HG03039 (cell line): ENCODE measurements around the gene ECEL1.

Source experiments
- ATAC-seq: cut with Tn5 transposase; IDR thresholded peaks from one replicate; pipeline ENCODE4 v1.9.1; 2021; ENCODE audit warnings: mild to moderate bottlenecking, moderate library complexity; ENCODE audit not compliant: unreplicated experiment

The ECEL1 gene

GRCh38 chr2:232484628-232485347 lies 2.8 kb downstream of the ECEL1 start:
- ATAC-seq: no peak

DNA sequence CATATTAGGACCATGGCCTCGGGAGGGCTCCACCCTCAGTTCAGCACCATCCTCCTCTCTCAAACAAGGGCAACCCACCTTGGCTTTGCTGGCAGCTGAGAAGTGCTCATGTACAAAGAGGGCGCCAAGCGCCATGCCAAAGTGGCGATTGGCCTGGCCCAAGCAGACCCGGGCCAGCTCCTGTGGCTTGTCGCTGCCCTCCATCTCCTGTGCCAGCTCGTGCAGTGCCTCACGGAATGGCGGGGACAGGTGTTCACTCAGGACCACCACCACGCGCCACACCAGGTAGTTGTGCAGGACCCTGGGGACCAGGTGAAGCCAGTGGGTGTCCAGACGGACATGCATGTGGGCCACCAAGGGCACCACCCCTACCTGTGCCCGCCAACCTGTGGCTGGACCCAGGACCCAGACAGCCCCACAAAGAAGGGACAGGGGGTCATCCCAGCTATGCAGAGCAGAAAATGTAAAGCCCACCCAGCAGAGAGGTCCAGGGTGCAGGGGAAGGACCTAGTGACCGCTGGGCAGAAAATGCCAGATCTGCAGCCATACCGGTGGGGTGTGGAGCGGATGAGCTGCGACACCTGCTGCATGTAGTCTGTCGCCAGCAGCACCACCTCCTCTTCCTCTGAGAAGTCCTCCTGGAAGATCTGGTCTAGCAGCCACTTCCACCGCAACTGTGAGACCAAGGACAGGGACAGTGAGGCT lies 3.6 kb downstream of the ECEL1 start:
- no peak for ATAC-seq

DNA sequence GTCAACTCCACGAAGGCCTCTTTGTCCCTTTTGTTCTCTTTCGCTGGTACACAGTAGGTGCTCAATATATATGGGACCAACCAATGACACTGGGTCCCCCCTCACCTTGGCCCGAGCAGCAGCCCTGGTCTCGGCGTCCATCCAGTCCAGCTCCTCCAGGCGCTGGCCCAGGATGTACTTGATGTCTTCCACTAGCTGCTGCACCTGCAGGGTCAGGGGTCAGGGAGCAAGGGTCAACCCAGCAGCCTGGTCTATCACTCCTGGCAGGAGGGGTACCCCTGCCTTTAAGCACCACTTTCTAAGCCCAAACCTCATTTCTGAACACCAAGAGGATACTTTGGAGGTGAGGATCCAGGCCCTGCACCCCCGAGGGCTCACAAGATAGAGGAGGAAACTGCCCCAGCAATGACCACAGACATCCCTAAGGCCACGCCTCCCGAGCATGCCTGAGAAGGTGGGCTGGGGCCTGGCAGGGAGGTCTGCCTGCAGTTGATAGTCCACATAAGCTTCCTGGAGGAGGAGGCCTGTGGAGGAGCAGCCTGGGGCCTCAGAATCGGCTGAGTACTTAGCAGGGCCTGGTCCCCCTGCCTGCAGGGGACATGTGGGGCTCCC lies 4.2 kb downstream of the ECEL1 start:
- no peak for ATAC-seq

DNA sequence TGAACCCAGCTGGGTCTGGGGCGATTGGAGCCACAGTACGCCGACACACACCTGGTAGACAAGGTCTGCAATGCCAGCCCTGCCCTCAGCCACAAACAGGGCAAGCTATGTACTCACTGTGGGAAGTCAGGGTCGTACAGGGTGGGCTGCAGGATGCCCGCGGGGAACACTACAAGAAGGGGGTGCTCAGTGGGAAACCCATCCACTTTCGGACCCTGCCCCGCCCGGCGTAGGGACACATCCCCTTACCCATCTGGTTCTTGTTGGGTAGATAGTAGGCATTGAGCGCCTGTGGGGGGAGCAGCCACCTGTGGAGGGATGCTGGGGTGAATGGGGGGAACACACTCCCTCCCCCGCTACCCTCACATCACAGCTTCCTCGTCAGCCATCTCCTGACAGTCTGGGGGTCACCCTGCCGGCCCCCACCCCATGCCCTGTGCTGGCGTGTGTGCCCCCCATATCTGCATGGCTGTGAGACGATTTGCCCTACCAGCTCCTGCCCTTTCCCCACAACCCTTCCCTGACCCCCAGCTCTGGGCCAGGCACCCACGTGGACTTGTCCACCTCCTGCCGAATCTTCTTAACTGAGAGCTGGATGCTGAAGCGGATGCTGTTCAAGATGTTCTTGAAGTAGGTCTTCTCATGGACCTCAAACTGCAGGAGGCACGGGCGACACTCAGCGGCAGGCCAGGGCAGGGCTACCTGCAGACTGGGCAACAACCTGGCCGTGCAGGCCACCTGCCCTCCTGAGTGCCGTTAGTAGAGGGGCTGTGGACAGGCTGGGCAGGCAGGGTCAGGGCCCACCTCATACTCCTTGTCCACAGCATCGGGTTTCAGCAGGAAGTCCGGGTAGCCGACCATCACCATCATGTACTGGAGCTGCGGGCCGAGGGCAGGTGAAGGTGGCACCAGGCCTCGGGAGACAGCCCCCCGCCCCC lies 5.1 kb downstream of the ECEL1 start:
- no peak for ATAC-seq

DNA sequence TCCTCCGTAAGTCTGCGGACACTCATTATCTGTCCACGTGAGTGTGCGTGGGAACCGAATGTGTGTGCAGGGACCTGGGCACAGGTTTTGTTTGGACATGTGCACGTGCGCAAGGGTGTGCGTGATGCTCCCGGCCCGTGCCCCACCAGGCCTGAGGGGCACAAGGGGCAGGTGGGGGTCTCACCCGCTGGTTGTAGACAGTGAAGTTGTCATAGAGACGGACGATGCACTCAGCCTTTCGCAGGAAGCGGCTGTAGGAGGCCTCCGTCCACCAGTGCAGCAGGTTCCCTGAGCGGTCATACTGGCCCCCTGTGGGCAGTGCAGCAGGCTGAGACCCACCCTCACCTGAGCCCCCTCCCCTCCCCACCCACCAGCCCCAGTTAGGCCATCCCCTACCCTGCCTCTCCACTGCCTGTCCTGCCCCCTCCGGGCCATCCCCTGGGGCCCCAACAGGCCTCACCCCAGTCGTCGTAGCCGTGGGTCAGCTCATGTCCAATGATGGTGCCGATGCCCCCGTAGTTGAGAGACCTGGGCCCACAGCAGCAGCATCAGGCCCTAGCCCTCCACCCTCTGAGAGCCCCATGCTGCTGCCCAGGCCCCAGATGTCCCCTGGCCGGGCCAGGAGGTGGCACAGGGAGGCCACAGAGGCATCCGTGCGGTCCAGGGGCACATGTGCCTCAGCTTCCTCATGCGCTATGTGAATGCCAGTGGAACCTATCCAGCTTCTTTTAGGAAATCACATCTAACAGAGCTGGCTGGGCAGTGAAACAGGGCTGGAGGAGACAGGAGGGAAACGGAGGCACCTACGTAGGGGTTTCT lies 6.1 kb downstream of the ECEL1 start:
- ATAC-seq: no peak

GRCh38 chr2:232480201-232481190 lies 7.1 kb downstream of the ECEL1 start:
- ATAC-seq: no peak

DNA sequence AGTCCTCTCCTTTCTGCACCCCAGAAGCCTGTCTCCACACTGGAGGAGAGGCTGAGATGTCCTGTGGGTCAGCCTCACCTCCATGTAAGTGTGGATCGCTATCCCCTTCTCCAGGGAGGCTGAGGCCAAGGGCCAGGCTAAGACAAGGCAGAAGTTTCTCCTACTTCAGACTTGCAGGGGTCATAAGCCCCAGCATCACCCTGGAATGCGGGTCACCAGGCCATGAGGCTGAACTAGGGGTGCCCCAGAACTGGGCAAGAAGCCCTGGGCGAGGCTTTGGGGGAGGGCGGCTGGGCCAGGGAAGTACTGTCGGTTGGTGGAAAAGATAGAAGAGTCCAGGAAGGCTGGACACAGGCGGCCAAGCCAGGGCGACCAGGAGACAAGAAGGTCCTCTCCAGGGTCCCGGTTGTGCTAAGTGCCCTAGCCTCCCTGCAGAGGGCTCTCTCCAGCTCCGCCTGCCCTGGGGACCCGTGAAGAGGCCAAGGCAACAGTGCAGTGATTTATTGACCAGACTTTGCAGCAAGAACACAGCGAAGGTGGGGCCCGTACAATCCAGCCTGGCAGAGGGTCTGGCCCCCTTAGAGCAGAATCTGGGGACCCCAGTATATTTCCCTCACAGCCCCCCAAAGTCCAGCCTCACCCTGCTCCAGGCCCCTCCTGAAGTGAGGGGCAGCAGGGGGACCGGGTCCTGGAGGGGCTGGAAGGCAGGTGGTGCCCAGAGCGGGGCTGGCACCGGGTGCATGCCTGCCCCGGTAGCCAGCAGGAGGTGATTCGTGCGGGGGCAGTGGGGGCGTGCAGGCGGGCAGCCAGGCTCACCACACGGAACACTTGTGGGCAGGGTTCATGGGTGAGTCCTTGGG lies 8.1 kb downstream of the ECEL1 start:
- ATAC-seq: no peak

GRCh38 chr2:232478571-232479340 lies 8.9 kb downstream of the ECEL1 start:
- no peak for ATAC-seq

- ATAC-seq: no peak
These were observed 9.7 kb downstream of the ECEL1 start for GRCh38 chr2:232477751-232478510.

GRCh38 chr2:232476791-232477190 lies 10.8 kb downstream of the ECEL1 start:
- no peak for ATAC-seq

- ATAC-seq: no peak
These were observed 11.6 kb downstream of the ECEL1 start for GRCh38 chr2:232476045-232476444.

DNA sequence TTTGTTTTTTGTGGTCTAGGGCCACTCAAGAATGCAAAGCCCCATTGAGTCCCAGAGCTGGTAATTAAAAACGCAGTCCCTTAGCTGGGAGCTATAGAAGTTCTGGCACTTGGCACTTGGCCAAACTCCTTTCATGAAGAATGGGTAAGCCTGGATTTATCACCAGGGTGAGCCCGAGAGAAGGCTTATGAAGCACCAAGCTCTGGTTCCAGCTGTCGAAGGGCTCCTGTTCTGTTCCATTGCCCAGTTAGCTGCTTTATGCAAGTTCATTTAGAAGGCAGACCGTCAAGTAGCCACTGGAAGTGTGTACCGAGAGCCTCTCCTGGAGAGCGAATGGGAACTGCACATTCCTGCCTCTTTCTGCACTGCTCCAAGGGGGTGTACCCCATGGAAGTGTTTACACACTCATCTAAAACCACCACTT lies 14.2 kb downstream of the ECEL1 start:
- ATAC-seq: no peak

GRCh38 chr2:232466221-232466620 lies 21.4 kb downstream of the ECEL1 start:
- ATAC-seq: no peak

GRCh38 chr2:232465061-232465460 lies 22.6 kb downstream of the ECEL1 start:
- no peak for ATAC-seq

- ATAC-seq: no peak
These were observed 23.1 kb downstream of the ECEL1 start for GRCh38 chr2:232464544-232464885.

GRCh38 chr2:232463701-232464543 lies 23.7 kb downstream of the ECEL1 start:
- no peak for ATAC-seq
